T-helper 1 cell (primary cell): Measurements from ENCODE around the gene PDHA2.
"Not testable (repeated sequence)": the region's sequence is repeated elsewhere in the genome, so short reads cannot be mapped to it uniquely, and the experiment has no call there.

ENCODE experiments used
- DNase-seq, 5 donors: peaks; one replicate each; pipeline ENCODE4 v3.0.0-alpha.2; 2012 to 2020
- total RNA-seq, 4 donors: gene quantifications; one replicate each; lab custom pipeline; 2026; lab: John Stamatoyannopoulos, UW

PDHA2 gene
- 0 reads per million in 4 donors for total RNA-seq

- DNase-seq, result no peak
Measured at GRCh38 chr4:95839891-95840290, at the start of gene PDHA2. PDHA2 (plus strand) TSS chr4:95840093; CDS start chr4:95840151, 58 bp downstream.

DNA sequence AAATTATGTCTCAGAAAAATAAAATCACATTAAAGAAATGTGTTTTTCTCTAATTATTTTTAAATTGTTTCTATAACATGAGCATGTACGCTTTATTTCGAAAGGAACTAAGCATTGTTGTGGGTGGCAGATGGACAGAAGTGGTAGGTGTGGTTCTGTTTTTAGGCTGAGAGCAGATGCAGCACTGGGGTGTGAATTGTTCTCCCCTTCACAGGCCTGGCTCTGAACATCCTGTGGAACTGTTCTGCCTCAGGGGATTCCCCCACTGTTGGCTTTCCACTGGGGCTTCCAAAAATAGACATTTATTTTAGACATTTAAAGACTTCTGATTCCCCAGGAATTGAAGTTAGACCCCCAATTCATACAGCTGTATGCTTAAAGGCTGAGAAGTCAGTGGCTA is 41.9 kb upstream of the PDHA2 start:
- DNase-seq, result no peak

- no peak for DNase-seq
Measured at GRCh38 chr4:95798727-95799126, 41.2 kb upstream of the PDHA2 start.

DNA sequence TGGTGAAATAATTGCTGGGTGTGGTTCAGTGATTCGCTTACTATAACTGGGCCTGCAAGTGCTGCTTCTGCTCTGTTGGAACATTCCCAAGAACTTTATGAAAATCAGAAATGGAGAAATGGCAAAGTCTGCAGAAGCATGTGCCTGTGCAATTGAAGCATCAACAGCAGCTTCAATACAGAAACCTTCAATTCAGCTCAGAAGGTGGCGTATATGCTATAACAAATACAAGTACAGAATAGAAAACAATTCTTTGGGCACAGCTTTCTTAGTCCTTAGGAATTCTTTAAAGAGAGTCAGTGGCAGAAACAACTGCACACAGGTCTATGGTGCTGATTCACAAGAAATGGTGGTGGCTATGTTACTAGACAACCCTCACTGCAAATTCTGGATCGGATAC is 18.0 kb upstream of the PDHA2 start:
- DNase-seq, result no peak

DNA sequence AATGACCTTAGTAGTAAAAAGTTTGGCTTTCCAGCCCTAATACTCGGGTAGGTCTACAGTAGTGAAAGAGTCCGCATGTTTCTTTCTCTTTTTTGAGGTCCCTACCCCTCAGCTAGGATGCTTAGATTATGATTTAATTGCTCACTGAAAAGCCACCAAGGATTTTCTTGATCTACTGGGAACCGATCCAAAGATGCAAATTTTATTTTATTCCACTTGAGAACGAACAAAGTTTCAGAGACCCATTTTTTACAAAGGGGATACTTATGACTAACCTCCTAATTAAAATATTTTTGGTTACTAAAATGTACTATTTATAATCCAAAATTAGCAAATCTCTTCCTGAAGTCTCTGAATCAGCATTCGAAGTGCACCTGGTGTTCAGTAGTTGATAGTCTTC is 14.3 kb upstream of the PDHA2 start:
- no peak for DNase-seq

DNA sequence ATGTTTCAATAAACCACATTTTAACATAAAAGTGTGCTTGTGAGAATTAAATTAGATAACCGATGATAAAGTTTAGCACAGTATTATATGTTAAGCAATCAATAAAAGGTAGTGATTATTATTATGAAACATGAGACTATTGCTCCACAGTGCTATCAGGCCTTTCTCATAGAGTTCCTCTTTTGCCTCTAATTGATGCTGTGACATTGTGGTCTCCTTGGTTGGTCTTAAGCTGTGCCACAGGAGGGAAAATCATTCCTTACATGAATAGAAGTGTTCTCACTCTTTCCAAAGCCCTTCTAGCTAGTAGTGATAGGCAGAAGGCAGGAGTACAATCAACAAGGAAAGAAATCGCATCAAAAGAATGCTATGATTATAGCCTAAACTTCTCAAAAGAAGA is 9.2 kb upstream of the PDHA2 start:
- no peak for DNase-seq

- no peak for DNase-seq
Measured at GRCh38 chr4:95831166-95831565, 8.7 kb upstream of the PDHA2 start.

- DNase-seq, result no peak
Measured at GRCh38 chr4:95833711-95834194, 6.1 kb upstream of the PDHA2 start.

DNA sequence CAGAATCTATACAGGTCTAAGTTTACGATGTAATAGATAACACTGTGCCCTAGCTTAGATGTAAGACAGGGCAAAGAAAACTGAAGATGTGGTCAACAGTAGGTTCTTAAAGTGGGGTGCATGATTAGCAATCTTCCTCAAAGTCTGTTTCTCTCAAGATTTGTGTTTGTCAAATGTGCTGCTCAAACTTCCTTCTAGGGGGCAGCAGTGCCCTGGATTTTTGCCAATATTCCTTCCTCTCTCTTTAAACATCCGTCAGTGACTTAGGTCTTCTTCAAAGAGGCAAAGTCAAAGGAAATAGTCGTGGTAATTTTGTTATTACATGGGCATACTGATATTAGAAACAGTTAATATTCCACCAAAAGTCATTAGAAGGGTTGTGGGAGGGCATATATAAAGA is 4.2 kb upstream of the PDHA2 start:
- DNase-seq, result no peak

DNA sequence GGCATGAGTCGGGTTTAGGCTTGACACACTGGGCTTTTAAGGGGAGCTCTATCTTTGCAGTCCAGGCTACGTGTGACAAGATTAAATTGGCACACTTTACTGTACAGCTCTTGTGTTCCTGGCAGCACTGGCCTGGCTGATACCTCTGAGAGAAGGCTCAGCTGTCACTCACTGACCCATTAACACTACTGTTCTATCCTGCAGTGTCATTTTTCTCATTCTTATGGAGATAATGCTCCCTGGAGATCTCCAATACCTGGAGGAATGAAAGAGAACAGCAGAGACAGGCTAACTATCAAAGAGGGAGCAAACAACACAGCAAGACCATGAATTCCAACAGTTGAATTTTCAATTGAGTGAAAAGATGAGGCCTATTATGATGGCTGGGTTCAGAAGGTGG is 1.7 kb upstream of the PDHA2 start:
- no peak for DNase-seq

DNA sequence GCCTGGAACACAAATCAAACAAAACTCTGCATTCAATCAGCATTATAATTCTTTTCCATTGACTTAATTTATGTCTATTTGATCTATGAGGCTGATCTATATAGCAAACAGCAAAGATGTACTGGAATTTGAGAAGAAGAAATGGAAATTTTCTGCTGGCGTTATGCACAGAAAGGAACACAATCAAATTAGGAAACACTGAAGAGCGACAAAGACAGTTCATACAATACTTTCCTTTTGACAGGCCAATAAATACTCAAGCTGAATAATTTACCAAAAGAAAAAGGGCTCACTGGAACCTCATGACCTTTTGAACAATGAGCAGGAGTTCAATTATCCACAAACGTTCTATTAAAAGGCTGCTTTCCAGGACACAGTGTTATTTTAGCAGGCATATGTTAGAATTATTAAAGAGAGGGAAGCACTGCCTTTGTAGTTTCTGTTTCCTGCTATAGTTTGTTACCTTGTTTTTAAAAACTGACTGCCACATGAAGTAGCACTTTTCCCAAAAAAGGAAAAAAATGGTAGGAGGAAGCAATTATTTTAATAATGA is 8.1 kb downstream of the PDHA2 start:
- no peak for DNase-seq

DNA sequence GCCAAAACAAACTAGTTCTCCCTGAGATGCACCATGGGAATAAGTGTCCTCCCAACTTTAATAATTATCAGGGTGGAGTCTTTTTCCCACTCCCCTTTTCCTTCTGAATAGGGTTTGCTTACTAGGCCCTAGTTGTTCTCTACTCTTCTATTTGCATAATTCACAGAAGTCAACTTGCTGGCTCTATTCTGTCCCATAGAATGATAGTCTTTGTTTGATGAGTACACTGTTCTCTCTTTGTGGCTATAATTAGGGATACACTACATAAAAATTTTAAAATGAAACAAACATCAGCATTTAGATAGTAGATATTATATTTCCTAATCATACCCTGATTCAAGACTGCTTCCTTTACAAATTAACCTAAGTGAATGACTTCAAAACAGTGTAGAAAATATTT is 10.3 kb downstream of the PDHA2 start:
- no peak for DNase-seq

- no peak for DNase-seq
Measured at GRCh38 chr4:95857761-95858160, 17.9 kb downstream of the PDHA2 start.

GRCh38 chr4:95867919-95868318 is 28.0 kb downstream of the PDHA2 start:
- DNase-seq, result no peak

GRCh38 chr4:95869414-95869813 is 29.5 kb downstream of the PDHA2 start:
- not testable (repeated sequence) for DNase-seq

- no peak for DNase-seq
Measured at GRCh38 chr4:95869961-95870500, 30.1 kb downstream of the PDHA2 start.

- DNase-seq, result no peak
Measured at GRCh38 chr4:95877636-95878035, 37.7 kb downstream of the PDHA2 start.

- DNase-seq, result no peak
Measured at GRCh38 chr4:95887551-95887950, 47.7 kb downstream of the PDHA2 start.

GRCh38 chr4:95889662-95890061 is 49.8 kb downstream of the PDHA2 start:
- no peak for DNase-seq
